HAP-1 (cell line): ENCODE measurements around the gene SETDB2.
A peak's percentile ranks its signal among the peaks of the same experiment; 100 is the strongest.

Experiments
- DNase-seq, 2 experiments: peaks; one replicate each; pipeline ENCODE4 v3.0.0-alpha.2; 2016 to 2020; ENCODE audit warnings: low spot score in 2 of 2
- H3K27me3 ChIP-seq: fragments of 250-450 bp; sonication (Bioruptor Pico); 2 replicates; pipeline ENCODE4 v1.5.1; 2020; ENCODE audit warnings: low read depth, mild to moderate bottlenecking, moderate library complexity
- H3K36me3 ChIP-seq: fragments of 250-450 bp; sonication (Bioruptor Pico); replicated peaks from 2 replicates; pipeline ENCODE4 v1.5.1; 2020; ENCODE audit warnings: mild to moderate bottlenecking
- H3K4me1 ChIP-seq: fragments of 250-450 bp; sonication (Bioruptor Pico); 2 replicates; pipeline ENCODE4 v1.5.1; 2020; ENCODE audit warnings: mild to moderate bottlenecking
- H3K4me3 ChIP-seq: fragments of 250-450 bp; sonication (Bioruptor Pico); 2 replicates; pipeline ENCODE4 v1.5.1; 2020; ENCODE audit warnings: mild to moderate bottlenecking, moderate library complexity
- H3K9me3 ChIP-seq: fragments of 250-450 bp; sonication (Bioruptor Pico); 2 replicates; pipeline ENCODE4 v1.5.1; 2020; ENCODE audit warnings: mild to moderate bottlenecking, moderate library complexity
- in situ Hi-C: fragments of 300-500 bp; cut with MboI; formaldehyde crosslinking; loops from 3 replicates; pipeline ENCODE4 v1.14.3; 2020; ENCODE audit warnings: low sequenced_read_pairs, inconsistent platforms, mixed read lengths

The SETDB2 gene

DNA sequence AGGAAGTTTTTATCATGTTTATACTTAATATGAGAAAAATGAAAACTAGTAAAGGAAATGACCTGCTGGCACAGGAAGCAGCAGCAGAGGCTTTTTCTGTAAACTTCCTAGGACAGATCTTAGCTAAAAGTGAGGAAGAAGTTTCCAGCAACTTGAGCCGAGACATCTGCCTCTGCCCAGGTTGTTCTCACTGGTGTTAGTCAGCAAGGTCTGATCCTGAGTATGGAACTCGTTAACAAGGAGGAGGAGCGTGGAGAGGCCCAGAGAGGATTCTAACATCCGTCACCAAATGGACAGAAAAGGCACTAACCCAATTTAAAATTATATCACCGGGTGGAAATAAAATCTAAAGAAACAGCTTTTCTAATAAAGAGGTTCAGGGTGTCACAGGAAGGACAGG is 95.2 kb downstream of the SETDB2 start:
- Histone ChIP-seq H3K4me1 (peaks cover 6% of the 10 kb centered on the region), H3K9me3 (no peaks in the 10 kb centered on the region), H3K4me3 (no peak overlapping the region), H3K36me3 (peaks cover 11% of the 10 kb centered on the region; the same call in 1 of the 2 replicates), H3K27me3 (no peaks in the 10 kb centered on the region)
- no peak for DNase-seq
- in situ Hi-C loops = no loop called here

DNA sequence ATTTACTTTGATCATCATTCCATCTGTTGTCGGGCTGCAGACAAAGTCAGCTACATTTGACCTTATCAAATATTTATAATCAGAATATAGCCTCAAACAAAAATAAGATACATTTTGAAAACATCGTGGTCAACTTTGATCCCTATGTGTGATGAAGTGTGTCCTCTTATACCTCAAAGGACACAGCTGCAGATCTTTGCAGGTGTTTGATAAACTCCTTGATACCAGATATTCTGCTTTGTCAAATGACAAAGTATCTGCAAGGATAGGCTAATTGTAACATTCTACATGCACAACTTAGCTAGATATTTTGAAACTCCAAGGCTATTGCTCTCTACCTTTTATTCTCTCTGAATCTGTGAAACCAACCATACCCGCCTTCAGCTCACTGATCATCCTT is 95.7 kb downstream of the SETDB2 start:
- Histone ChIP-seq H3K4me3 (no peak overlapping the region), H3K4me1 (peaks cover 6% of the 10 kb centered on the region), H3K9me3 (no peaks in the 10 kb centered on the region), H3K36me3 (peaks cover 11% of the 10 kb centered on the region; the same call in 1 of the 2 replicates), H3K27me3 (no peaks in the 10 kb centered on the region)
- DNase-seq = no peak
- in situ Hi-C loops = no loop called here

DNA sequence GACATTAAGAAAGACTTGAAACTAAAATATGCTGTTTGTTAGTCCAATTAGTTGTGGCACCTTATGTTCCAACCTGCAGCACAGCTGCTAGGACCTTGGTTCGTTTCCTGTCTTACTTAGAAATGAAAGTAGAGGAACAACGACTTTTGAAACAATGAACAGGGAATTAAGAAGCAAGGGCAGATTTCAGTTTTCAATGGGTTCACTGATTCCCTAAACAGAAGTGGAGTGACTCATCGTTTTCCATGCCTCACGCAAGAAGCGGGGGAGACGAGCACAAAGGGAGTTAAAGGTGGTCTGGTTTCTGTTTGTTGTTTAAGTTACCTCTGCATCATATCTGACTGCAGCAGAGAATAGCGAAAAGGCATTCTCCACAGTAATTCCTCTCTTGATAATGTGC is 96.5 kb downstream of the SETDB2 start:
- Histone ChIP-seq H3K4me1 (peaks cover 6% of the 10 kb centered on the region), H3K27me3 (no peaks in the 10 kb centered on the region), H3K36me3 (peaks cover 11% of the 10 kb centered on the region; the same call in 1 of the 2 replicates), H3K4me3 (no peak overlapping the region), H3K9me3 (no peaks in the 10 kb centered on the region)
- peak; percentile 17 to 26 for DNase-seq
- in situ Hi-C loops = no loop called here

DNA sequence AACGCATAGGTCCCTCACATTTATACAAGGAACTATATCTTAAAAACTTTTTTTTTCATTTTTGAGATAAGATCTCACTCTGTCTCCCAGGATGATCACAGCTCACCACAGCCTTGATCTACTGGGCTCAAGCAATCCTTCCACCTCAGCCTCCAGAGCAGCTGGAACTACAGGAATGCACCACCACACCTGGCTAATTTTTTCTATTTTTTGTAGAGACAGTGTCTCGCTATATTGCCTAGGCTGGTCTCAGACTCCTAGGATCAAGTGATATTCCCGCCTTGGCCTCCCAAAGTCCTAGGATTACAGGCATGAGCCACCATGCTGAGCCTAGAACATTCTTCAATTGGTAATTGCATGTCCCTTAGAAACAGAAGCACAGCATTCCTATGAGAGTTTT is 99.6 kb downstream of the SETDB2 start:
- H3K27me3 ChIP-seq = no peaks in the 10 kb centered on the region
- H3K4me3 ChIP-seq = no peak overlapping the region
- H3K4me1 ChIP-seq = peaks cover 6% of the 10 kb centered on the region
- no peak for DNase-seq
- in situ Hi-C loops = no loop called here
- no peaks in the 10 kb centered on the region for H3K9me3 ChIP-seq
- H3K36me3 ChIP-seq = peaks cover 11% of the 10 kb centered on the region; the same call in 1 of the 2 replicates
